SK-N-SH treated with all-trans-retinoic acid at 6 μM for 48 hours (cell line): ENCODE results near the gene VWF.

Experiments used
- BACH2 ChIP-seq: fragments of 250-450 bp; sonication (Bioruptor Pico); IDR thresholded peaks from 2 replicates; pipeline ENCODE4 v1.9.0; 2021; ENCODE audit warnings: mild to moderate bottlenecking, borderline replicate concordance
- CREB5 ChIP-seq: fragments of 250-450 bp; sonication (Bioruptor Pico); IDR thresholded peaks from 2 replicates; pipeline ENCODE4 v1.5.1; 2020; ENCODE audit warnings: low read depth, mild to moderate bottlenecking, moderate library complexity
- ESRRG ChIP-seq: fragments of 250-450 bp; sonication (Bioruptor Pico); IDR thresholded peaks from 2 replicates; pipeline ENCODE4 v1.6.1; 2021; ENCODE audit warnings: mild to moderate bottlenecking
- PATZ1 ChIP-seq: fragments of 250-450 bp; sonication (Bioruptor Pico); IDR thresholded peaks from 2 replicates; pipeline ENCODE4 v1.8.0; 2020; ENCODE audit warnings: mild to moderate bottlenecking, moderate library complexity, borderline replicate concordance
- POU6F1 ChIP-seq: fragments of 250-450 bp; sonication (Bioruptor Pico); IDR thresholded peaks from 2 replicates; pipeline ENCODE4 v1.8.0; 2021; ENCODE audit warnings: low read depth, mild to moderate bottlenecking, moderate library complexity, borderline replicate concordance
- TOX ChIP-seq: fragments of 250-450 bp; sonication (Bioruptor Pico); IDR thresholded peaks from 2 replicates; pipeline ENCODE4 v1.8.0; 2021; ENCODE audit warnings: mild to moderate bottlenecking, moderate library complexity, borderline replicate concordance
- ZFP3 ChIP-seq: fragments of 250-450 bp; sonication (Bioruptor Pico); IDR thresholded peaks from 2 replicates; pipeline ENCODE4 v1.5.0; 2020; ENCODE audit warnings: mild to moderate bottlenecking, moderate library complexity
- ZFP30 ChIP-seq: fragments of 450-650 bp; formaldehyde crosslinking; IDR thresholded peaks from 2 replicates; pipeline ENCODE4 v1.5.0; 2022; ENCODE audit warnings: mild to moderate bottlenecking, moderate library complexity
- ZNF565 ChIP-seq: fragments of 450-650 bp; formaldehyde crosslinking; conservative IDR thresholded peaks from 2 replicates; pipeline ENCODE4 v1.5.0; 2020; ENCODE audit warnings: low read depth, mild to moderate bottlenecking, moderate library complexity
- ZNF70 ChIP-seq: fragments of 450-650 bp; formaldehyde crosslinking; IDR thresholded peaks from 2 replicates; pipeline ENCODE4 v1.5.0; 2020; ENCODE audit warnings: mild to moderate bottlenecking, moderate library complexity

GRCh38 chr12:6104842-6105241, 19.6 kb downstream of the VWF start:
- TF ChIP-seq ZFP30 (CRISPR knock-in tag) (no peak), ZNF565 (no peak), BACH2 (CRISPR knock-in tag) (no peak), PATZ1 (no peak), ESRRG (CRISPR knock-in tag) (no peak), ZFP3 (CRISPR knock-in tag) (no peak), POU6F1 (CRISPR knock-in tag) (no peak), ZNF70 (CRISPR knock-in tag) (no peak), TOX (CRISPR knock-in tag) (no peak), CREB5 (CRISPR knock-in tag) (no peak)
